IMR-90 (cell line): ENCODE data around the gene SPCS1. TPM values are rescaled to one million over a fixed set of nuclear protein-coding genes. Genes with fewer than 3 reads are reported as not detected.

Experiments used
- ATAC-seq: fragments of 200-7000 bp; cut with Tn5 transposase; 2 replicates; pipeline ENCODE4 v1.9.1; 2020; ENCODE audit warnings: low read depth, mild to moderate bottlenecking, moderate library complexity
- BruUV-seq: library from RNA; stranded (reverse); fragments of 400-500 nt; replicated peaks from 2 replicates; lab custom pipeline; 2021; lab: Mats Ljungman, UMichigan
- CTCF ChIA-PET: fragments of 300-600 bp; formaldehyde crosslinking; extraction: SDS; loops from one replicate; lab custom pipeline; 2021; ENCODE audit warnings: antibody characterized with exemption; lab: Yijun Ruan, JAX
- POLR2A ChIA-PET: fragments of 300-600 bp; sonication (Branson Sonifier 250); formaldehyde crosslinking; loops from one replicate; lab custom pipeline; 2022; ENCODE audit warnings: antibody characterized with exemption; ENCODE audit not compliant: unreplicated experiment; lab: Charles Lee
- DNase-seq: peaks from one replicate; pipeline ENCODE4 v3.0.0; 2013
- H2AFZ ChIP-seq: replicated peaks from 2 replicates; pipeline ENCODE3; 2013; ENCODE audit warnings: low read length, mild to moderate bottlenecking; ENCODE audit not compliant: poor library complexity
- H2AK5ac ChIP-seq: 2 replicates; pipeline ENCODE4 v1.6.1; 2013; ENCODE audit warnings: low read depth, low read length, inconsistent platforms
- H2AK9ac ChIP-seq: replicated peaks from 2 replicates; pipeline ENCODE3; 2013; ENCODE audit warnings: mild to moderate bottlenecking, low read depth, low read length, moderate library complexity; ENCODE audit not compliant: poor library complexity
- H2BK120ac ChIP-seq: 2 replicates; pipeline ENCODE4 v1.6.1; 2013; ENCODE audit warnings: low read depth, low read length, inconsistent platforms
- H2BK15ac ChIP-seq: 3 replicates; pipeline ENCODE4 v1.6.1; 2013; ENCODE audit warnings: low read depth, low read length, inconsistent platforms
- H2BK20ac ChIP-seq: 2 replicates; pipeline ENCODE4 v1.6.1; 2013; ENCODE audit warnings: low read depth, mild to moderate bottlenecking, inconsistent platforms, low read length, moderate library complexity
- H2BK5ac ChIP-seq: 2 replicates; pipeline ENCODE4 v1.6.1; 2013; ENCODE audit warnings: mild to moderate bottlenecking, low read depth, low read length, inconsistent platforms; ENCODE audit not compliant: poor library complexity, severe bottlenecking
- H3K14ac ChIP-seq: replicated peaks from 2 replicates; pipeline ENCODE4 v1.6.1; 2013; ENCODE audit warnings: low read depth, low read length, inconsistent platforms
- H3K18ac ChIP-seq: 2 replicates; pipeline ENCODE4 v1.6.1; 2013; ENCODE audit warnings: low read depth, low read length, control low read depth
- H3K23ac ChIP-seq: 2 replicates; pipeline ENCODE4 v1.6.1; 2013; ENCODE audit warnings: low read depth, low read length, inconsistent platforms
- H3K27ac ChIP-seq: 2 replicates; pipeline ENCODE4 v1.5.1; 2013; ENCODE audit warnings: mild to moderate bottlenecking, control low read depth, low read length; ENCODE audit not compliant: insufficient read depth
- H3K27me3 ChIP-seq: 2 replicates; pipeline ENCODE4 v1.6.1; 2013; ENCODE audit warnings: low read length; ENCODE audit not compliant: control insufficient read depth, insufficient read depth
- H3K36me3 ChIP-seq: 2 replicates; pipeline ENCODE4 v1.6.1; 2013; ENCODE audit warnings: low read length, mixed read lengths; ENCODE audit not compliant: control insufficient read depth, insufficient read depth
- H3K4ac ChIP-seq: 2 replicates; pipeline ENCODE4 v1.6.1; 2013; ENCODE audit warnings: low read depth, low read length, inconsistent platforms
- H3K4me1 ChIP-seq: 2 replicates; pipeline ENCODE4 v1.6.1; 2013; ENCODE audit warnings: low read length, mixed read lengths; ENCODE audit not compliant: control insufficient read depth, insufficient read depth
- H3K4me2 ChIP-seq: 2 replicates; pipeline ENCODE4 v1.6.1; 2013; ENCODE audit warnings: low read depth, mild to moderate bottlenecking, control low read depth, low read length, moderate library complexity
- H3K4me3 ChIP-seq: 2 replicates; pipeline ENCODE4 v1.5.1; 2013; ENCODE audit warnings: low read depth, mild to moderate bottlenecking, control low read depth, low read length, moderate library complexity; ENCODE audit not compliant: insufficient read depth
- H3K56ac ChIP-seq: 2 replicates; pipeline ENCODE4 v1.6.1; 2013; ENCODE audit warnings: low read length, inconsistent platforms; ENCODE audit not compliant: insufficient read depth; ENCODE audit errors: extremely low read depth
- H3K79me1 ChIP-seq, 2 experiments: 2 replicates each; pipeline ENCODE4 v1.6.1; 2013; ENCODE audit warnings: low read length in 2 of 2, inconsistent platforms in 1 of 2, low read depth in 1 of 2
- H3K9ac ChIP-seq: 2 replicates; pipeline ENCODE4 v1.6.1; 2013; ENCODE audit warnings: low read depth, low read length, control low read depth
- H3K9me1 ChIP-seq: 2 replicates; pipeline ENCODE4 v1.6.1; 2013; ENCODE audit warnings: low read length, inconsistent platforms; ENCODE audit not compliant: insufficient read depth
- H3K9me3 ChIP-seq: 2 replicates; pipeline ENCODE4 v1.6.1; 2013; ENCODE audit warnings: low read length; ENCODE audit not compliant: control insufficient read depth, insufficient read depth
- H4K20me1 ChIP-seq: 2 replicates; pipeline ENCODE4 v1.6.1; 2013; ENCODE audit warnings: low read length, inconsistent platforms; ENCODE audit not compliant: insufficient read depth
- H4K5ac ChIP-seq: 2 replicates; pipeline ENCODE4 v1.6.1; 2013; ENCODE audit warnings: mild to moderate bottlenecking, low read depth, low read length, control low read depth
- H4K8ac ChIP-seq, 2 experiments: 2 replicates each; pipeline ENCODE4 v1.6.1; 2013; ENCODE audit warnings: low read depth in 2 of 2, low read length in 2 of 2, control low read depth in 1 of 2, inconsistent platforms in 1 of 2
- H4K91ac ChIP-seq: 2 replicates; pipeline ENCODE4 v1.6.1; 2013; ENCODE audit warnings: low read depth, low read length, inconsistent platforms; ENCODE audit not compliant: insufficient read depth
- BHLHE40 ChIP-seq: fragments of 150-350 bp; IDR thresholded peaks from 2 replicates; pipeline ENCODE4 v1.6.1; 2016; ENCODE audit warnings: mild to moderate bottlenecking, low read depth, low read length
- CEBPB ChIP-seq: IDR thresholded peaks from 2 replicates; pipeline ENCODE4 v1.6.1; 2012; ENCODE audit warnings: low read depth, low read length, improper control_type of control experiment
- FOS ChIP-seq: fragments of 150-350 bp; IDR thresholded peaks from 2 replicates; pipeline ENCODE4 v1.6.1; 2016; ENCODE audit warnings: low read depth, low read length
- WGBS, 2 experiments: methylation state at CpG; one replicate each; pipeline versions ENCODE4 v1.1.5 to v1.1.7; 2013; ENCODE audit warnings: missing lambda C conversion rate in 2 of 2; ENCODE audit not compliant: insufficient read length in 1 of 2; ENCODE audit errors: extremely low coverage in 2 of 2; 5-methylcytosine and 5-hydroxymethylcytosine counted together
- dilution Hi-C: fragments of 300-500 bp; cut with HindIII; formaldehyde crosslinking; loops from one replicate; pipeline ENCODE4 v1.14.3; 2018; ENCODE audit warnings: low sequenced_read_pairs; ENCODE audit not compliant: unreplicated experiment
- in situ Hi-C: fragments of 300-500 bp; cut with MboI; formaldehyde crosslinking; loops from 3 replicates; pipeline ENCODE4 v1.14.3; 2019; ENCODE audit warnings: low sequenced_read_pairs, inconsistent platforms, mixed read lengths
- intact Hi-C: fragments of 100-400 bp; cut with micrococcal nuclease; formaldehyde crosslinking; loops from 2 replicates; pipeline ENCODE4 v1.10.0; 2022
- polyA plus RNA-seq, 3 experiments: library from polyadenylated mRNA; depleted of rRNA; stranded (reverse); fragments of >200 nt; gene quantifications; 2 replicates each; pipeline ENCODE4 v1.2.3, GENCODE V29; 2012; ENCODE audit warnings: low replicate concordance in 1 of 3
- total RNA-seq: library from RNA; depleted of rRNA; stranded (reverse); fragments of >200 nt; gene quantifications from 2 replicates; pipeline ENCODE4 v1.2.3, GENCODE V29; 2012

The SPCS1 gene
- total and polyA plus RNA-seq, 2 of the 4 experiments (the other 2 are of a cell fraction), result 50.5 to 124 TPM

- Histone ChIP-seq H4K5ac (no peak overlapping the region), H3K4me3 (no peak overlapping the region), H3K18ac (no peak overlapping the region), H3K23ac (no peak overlapping the region), H3K4me1 (no peaks in the 10 kb centered on the region), H3K9ac (no peak overlapping the region), H3K4ac (no peak overlapping the region), H2AK5ac (no peak overlapping the region), H2BK20ac (no peak overlapping the region), H2BK120ac (no peak overlapping the region), H2BK5ac (no peak overlapping the region), H2BK15ac (no peak overlapping the region), H3K9me1 (no peaks in the 10 kb centered on the region), H2AFZ (no peak overlapping the region), H3K9me3 (no peaks in the 10 kb centered on the region), H3K4me2 (no peak overlapping the region), H3K36me3 (peaks cover 31% of the 10 kb centered on the region), H3K14ac (no peak overlapping the region), H4K20me1 (no peaks in the 10 kb centered on the region), H3K27ac (no peak overlapping the region), H3K56ac (no peak overlapping the region), H3K27me3 (no peaks in the 10 kb centered on the region), H3K79me1 (no peaks in the 10 kb centered on the region), H4K8ac (no peak overlapping the region), H4K91ac (no peak overlapping the region), H2AK9ac (no peak overlapping the region)
- ATAC-seq, result no peak
- ChIA-PET POLR2A (no interaction called here), CTCF (no interaction called here)
- intact Hi-C loops (loop anchor here (1.0 to 5.0 kb wide), 3 partner anchors 77 to 244 kb away; no protein-coding TSS in a partner anchor), dilution Hi-C loops (no loop called here), in situ Hi-C loops (loop anchor here (10.0 kb wide), 1 partner anchor 331 kb away; no protein-coding TSS in a partner anchor)
- TF ChIP-seq CEBPB, result no peak
- TF ChIP-seq FOS, result no peak
- TF ChIP-seq BHLHE40, result no peak
- WGBS, 2 experiments, result no CpG with 5 or more reads among the region's 2 CpGs
- no peak for DNase-seq
- BruUV-seq, result no TSS peak
Measured at GRCh38 chr3:52743721-52744120, 37.8 kb downstream of the SPCS1 start.
